GM12865 (cell line): ENCODE measurements around the gene TNFAIP1.

Source experiments
- DNase-seq: peaks from one replicate; pipeline ENCODE4 v3.0.0; 2010; ENCODE audit warnings: low read depth
- H3K4me3 ChIP-seq: 2 replicates; pipeline ENCODE4 v1.5.1; 2011; ENCODE audit warnings: mild to moderate bottlenecking, low read depth, low read length, control low read depth
- CTCF ChIP-seq: IDR thresholded peaks from 2 replicates; pipeline ENCODE4 v1.5.1; 2011; ENCODE audit warnings: low read length, control low read depth, low read depth, inconsistent platforms; ENCODE audit not compliant: insufficient read depth; ENCODE audit errors: missing control alignments

The TNFAIP1 gene

GRCh38 chr17:28390984-28391383 lies 55.4 kb downstream of the TNFAIP1 start:
- H3K4me3 ChIP-seq = no peak overlapping the region
- TF ChIP-seq CTCF = no peak
- DNase-seq = no peak

- no peak for TF ChIP-seq CTCF
- no peak overlapping the region for H3K4me3 ChIP-seq
- no peak for DNase-seq
Observed at GRCh38 chr17:28391401-28391800, 55.8 kb downstream of the TNFAIP1 start.

GRCh38 chr17:28392491-28392890 lies 56.9 kb downstream of the TNFAIP1 start:
- H3K4me3 ChIP-seq = no peak overlapping the region
- DNase-seq = no peak
- no peak for TF ChIP-seq CTCF

GRCh38 chr17:28394337-28395116 lies 59.0 kb downstream of the TNFAIP1 start:
- no peak for TF ChIP-seq CTCF
- H3K4me3 ChIP-seq = no peak overlapping the region
- no peak for DNase-seq

GRCh38 chr17:28395426-28395825 lies 59.9 kb downstream of the TNFAIP1 start:
- no peak overlapping the region for H3K4me3 ChIP-seq
- TF ChIP-seq CTCF = no peak
- DNase-seq = no peak

GRCh38 chr17:28395968-28396367 lies 60.4 kb downstream of the TNFAIP1 start:
- DNase-seq = no peak
- H3K4me3 ChIP-seq = no peak overlapping the region
- no peak for TF ChIP-seq CTCF
